ENCODE data around the gene MYDGF. TPM values are rescaled to one million over a fixed set of nuclear protein-coding genes. Genes with fewer than 3 reads are reported as not detected.
"Not testable (repeated sequence)": the region's sequence is repeated elsewhere in the genome, so short reads cannot be mapped to it uniquely, and the experiment has no call there.

The MYDGF gene
- total and polyA plus RNA-seq, 5 donors = 21.7 to 48.2 (median 36.0) TPM

DNA sequence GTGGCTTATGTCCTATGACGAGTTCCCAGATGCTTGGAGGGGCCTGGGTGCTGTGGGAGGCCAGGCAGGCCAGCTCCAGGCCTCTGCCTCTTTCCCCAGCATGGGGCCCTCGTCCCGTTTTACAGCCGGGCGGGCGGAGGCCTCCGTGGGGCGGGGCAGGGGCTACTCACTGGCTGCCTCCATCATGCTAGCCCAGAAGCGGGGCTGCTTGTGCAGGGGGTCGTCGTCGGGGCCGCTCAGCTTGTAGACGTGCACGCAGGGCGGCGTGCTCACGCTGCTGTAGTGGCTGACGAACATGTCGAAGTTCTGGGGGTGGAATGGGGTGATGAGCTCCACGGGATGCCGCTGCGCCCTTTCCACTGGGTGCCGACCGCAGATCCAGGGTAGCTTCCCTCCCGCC is 18.4 kb upstream of the MYDGF start:
- no peak overlapping the region for H3K27ac ChIP-seq (ENCODE audit: low read length)
- intact Hi-C loops (cut with DNase I) = no loop called here
- no peaks in the 10 kb centered on the region for H3K27me3 ChIP-seq (ENCODE audit: control insufficient read depth, insufficient read depth)
- no peaks in the 10 kb centered on the region for H3K4me1 ChIP-seq (ENCODE audit: control insufficient read depth, insufficient read depth, low read length)
- 95% methylated on average over 26 of the region's 26 CpGs for WGBS
- peak in 1 of 3 donors; percentile 37 for DNase-seq
- H3K9me3 ChIP-seq (ENCODE audit: control insufficient read depth, low read length) = no peaks in the 10 kb centered on the region
- no peak overlapping the region for H3K4me3 ChIP-seq (ENCODE audit: low read length)
- no peak for ATAC-seq

DNA sequence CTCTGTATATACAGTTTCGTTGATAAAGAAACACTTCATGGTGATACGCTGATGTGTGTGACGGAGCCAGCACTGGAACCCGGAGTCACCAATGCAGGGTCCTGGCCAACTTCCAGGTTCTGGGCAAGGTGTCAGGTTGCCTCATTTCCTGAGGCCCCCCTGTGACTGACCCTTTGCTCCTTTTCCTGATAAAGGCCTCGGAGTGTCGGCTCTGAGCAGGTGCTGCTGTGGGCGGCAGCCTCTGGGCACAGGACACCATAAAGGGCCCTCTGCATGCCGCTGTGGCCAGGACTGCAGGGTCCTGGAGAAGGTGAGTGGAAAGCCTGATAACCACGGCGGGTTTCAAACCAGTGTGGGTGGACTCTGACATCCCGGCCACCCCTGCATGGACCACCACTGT is 17.3 kb upstream of the MYDGF start:
- H3K4me1 ChIP-seq (ENCODE audit: control insufficient read depth, insufficient read depth, low read length) = no peaks in the 10 kb centered on the region
- no peaks in the 10 kb centered on the region for H3K27me3 ChIP-seq (ENCODE audit: control insufficient read depth, insufficient read depth)
- no peak overlapping the region for H3K27ac ChIP-seq (ENCODE audit: low read length)
- DNase-seq (peak in 1 of 3 donors; percentile 57), ATAC-seq (peak in 1 of 2 donors; percentile 3)
- no peak overlapping the region for H3K4me3 ChIP-seq (ENCODE audit: low read length)
- WGBS = 59% methylated on average over 11 of the region's 11 CpGs
- H3K9me3 ChIP-seq (ENCODE audit: control insufficient read depth, low read length) = no peaks in the 10 kb centered on the region
- intact Hi-C loops (cut with DNase I) = no loop called here

DNA sequence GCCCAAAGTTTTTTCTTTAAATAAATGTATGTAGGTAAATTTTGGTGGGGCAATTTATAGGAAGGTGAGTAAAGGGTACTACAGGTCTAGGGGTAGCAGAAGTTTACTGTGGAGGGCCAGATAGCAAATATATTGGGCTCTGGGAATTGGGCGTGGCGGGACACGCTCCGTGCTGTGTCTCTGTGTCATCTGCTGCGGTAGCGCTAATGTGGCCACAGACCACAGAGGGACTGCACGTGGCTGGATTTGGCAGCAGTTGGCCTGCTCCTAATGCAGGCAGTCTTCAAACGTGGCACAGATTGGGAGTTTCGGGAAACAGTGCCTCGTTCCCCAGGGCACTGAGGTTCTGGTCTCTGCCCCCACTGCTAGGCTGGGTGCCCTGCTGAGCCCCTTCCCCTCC is 16.6 kb upstream of the MYDGF start:
- intact Hi-C loops (cut with DNase I) = no loop called here
- DNase-seq (no peak), ATAC-seq (no peak)
- WGBS = 93% methylated on average over 10 of the region's 10 CpGs
- Histone ChIP-seq H3K4me1 (ENCODE audit: control insufficient read depth, insufficient read depth, low read length) (no peaks in the 10 kb centered on the region), H3K27me3 (ENCODE audit: control insufficient read depth, insufficient read depth) (no peaks in the 10 kb centered on the region), H3K4me3 (ENCODE audit: low read length) (no peak overlapping the region), H3K9me3 (ENCODE audit: control insufficient read depth, low read length) (no peaks in the 10 kb centered on the region), H3K27ac (ENCODE audit: low read length) (no peak overlapping the region)

DNA sequence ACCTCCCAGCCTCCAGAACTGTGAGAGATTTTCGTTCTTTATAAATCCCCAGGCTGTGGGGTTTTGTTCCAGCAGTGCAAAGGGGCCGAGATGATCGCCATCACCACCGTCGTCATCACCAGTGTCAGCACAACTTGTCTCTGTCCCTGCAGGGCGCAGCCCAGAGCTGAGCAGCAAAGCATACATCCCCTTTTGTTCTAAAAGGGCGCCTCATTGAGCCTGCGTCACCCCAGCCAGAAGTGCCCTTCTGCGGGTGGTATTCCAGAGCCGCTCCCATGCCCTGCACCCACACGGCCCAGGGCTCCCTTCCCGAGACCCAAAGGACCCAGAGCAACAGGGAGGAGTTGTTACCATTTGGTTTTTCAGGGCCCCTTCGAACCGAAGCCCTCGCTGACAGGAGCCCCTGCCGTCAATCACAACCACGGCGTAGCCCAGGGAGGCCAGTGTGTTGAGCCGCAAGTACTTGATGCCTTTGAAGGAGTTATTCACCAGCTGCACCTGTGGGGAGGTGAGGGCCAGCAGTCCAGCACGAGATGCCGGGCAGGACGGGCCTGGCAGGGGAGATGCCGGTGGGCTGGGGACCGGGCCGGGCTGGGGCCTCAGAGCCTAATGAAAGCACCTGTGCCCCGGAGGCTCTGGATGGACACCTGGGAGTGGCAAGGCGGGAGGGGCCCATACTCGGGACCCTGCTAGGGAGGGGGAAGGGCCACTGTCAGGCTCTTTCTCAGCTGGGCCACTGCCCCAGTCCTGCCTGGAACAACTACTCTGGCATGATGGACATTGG is 14.4 kb upstream of the MYDGF start:
- H3K27ac ChIP-seq (ENCODE audit: low read length) = no peak overlapping the region
- H3K9me3 ChIP-seq (ENCODE audit: control insufficient read depth, low read length) = no peaks in the 10 kb centered on the region
- WGBS = 91% methylated on average over 28 of the region's 28 CpGs
- peak in 1 of 3 donors; percentile 26 for DNase-seq
- intact Hi-C loops (cut with DNase I) = no loop called here
- no peaks in the 10 kb centered on the region for H3K4me1 ChIP-seq (ENCODE audit: control insufficient read depth, insufficient read depth, low read length)
- no peaks in the 10 kb centered on the region for H3K27me3 ChIP-seq (ENCODE audit: control insufficient read depth, insufficient read depth)
- no peak overlapping the region for H3K4me3 ChIP-seq (ENCODE audit: low read length)
- ATAC-seq = no peak

DNA sequence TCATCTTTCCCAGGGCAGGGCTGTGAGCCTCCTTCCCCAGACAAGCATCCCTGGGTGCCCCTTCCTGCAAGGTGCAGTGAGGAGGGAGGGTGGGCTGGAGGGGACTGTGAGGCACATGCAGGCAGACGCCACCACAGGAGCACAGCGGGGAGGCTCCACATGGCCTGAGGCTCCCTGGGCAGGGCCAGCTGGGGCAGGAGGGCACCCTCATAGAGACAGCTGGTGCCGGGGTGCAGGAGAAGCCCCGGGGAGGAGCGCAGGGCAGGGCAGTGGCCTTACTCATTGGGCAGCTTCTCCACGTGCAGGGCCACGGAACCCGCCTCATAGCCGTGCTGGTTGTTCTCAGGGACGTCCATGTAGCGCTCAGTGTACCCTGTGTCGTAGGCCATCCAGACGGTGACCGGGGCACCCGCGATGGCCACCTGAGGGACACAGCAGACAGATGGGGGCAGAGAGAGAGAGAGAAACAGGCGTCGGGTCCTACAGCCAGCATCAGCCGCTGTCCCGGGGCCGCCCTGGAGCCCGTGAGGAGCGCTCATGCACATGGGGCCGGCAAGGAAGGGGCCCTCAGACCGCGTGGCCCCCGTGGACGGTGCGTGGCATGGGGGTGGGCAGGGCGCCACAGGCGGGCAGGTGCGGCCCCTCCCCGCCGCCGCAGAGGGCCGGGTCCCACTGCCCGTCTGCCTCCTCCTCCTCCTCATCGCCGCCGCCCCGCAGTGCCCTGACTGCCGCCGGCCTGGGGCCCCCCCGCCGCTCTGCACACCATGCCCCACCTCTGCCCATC is 12.5 kb upstream of the MYDGF start:
- intact Hi-C loops (cut with DNase I) = no loop called here
- Histone ChIP-seq H3K4me1 (ENCODE audit: control insufficient read depth, insufficient read depth, low read length) (no peaks in the 10 kb centered on the region), H3K4me3 (ENCODE audit: low read length) (no peak overlapping the region), H3K9me3 (ENCODE audit: control insufficient read depth, low read length) (no peaks in the 10 kb centered on the region), H3K27ac (ENCODE audit: low read length) (no peak overlapping the region), H3K27me3 (ENCODE audit: control insufficient read depth, insufficient read depth) (no peaks in the 10 kb centered on the region)
- ATAC-seq = no peak
- 96% methylated on average over 42 of the region's 45 CpGs for WGBS
- peak in 1 of 3 donors; percentile 43 for DNase-seq

DNA sequence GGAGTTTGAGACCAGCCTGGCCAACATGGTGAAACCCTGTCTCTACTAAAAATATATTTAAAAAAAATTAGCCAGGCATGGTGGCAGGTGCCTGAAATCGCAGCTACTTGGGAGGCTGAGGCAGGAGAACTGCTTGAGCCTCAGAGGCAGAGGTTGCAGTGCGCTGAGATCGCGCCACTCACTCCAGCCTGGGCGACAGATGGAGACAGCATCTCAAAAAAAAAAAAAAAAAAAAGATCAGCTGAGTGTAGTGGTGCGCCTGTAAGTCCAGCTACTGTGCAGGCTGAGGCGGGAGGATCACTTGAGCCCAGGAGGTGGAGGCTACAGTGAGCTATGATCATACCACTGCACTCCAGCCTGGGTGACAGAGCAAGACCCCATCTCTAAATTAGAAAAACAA is 9.9 kb upstream of the MYDGF start:
- H3K27ac ChIP-seq (ENCODE audit: low read length); intact Hi-C loops (cut with DNase I); DNase-seq; H3K27me3 ChIP-seq (ENCODE audit: control insufficient read depth, insufficient read depth); H3K9me3 ChIP-seq (ENCODE audit: control insufficient read depth, low read length); H3K4me1 ChIP-seq (ENCODE audit: control insufficient read depth, insufficient read depth, low read length); ATAC-seq; H3K4me3 ChIP-seq (ENCODE audit: low read length): not testable (repeated sequence)
- WGBS = 98% methylated on average over 7 of the region's 7 CpGs

DNA sequence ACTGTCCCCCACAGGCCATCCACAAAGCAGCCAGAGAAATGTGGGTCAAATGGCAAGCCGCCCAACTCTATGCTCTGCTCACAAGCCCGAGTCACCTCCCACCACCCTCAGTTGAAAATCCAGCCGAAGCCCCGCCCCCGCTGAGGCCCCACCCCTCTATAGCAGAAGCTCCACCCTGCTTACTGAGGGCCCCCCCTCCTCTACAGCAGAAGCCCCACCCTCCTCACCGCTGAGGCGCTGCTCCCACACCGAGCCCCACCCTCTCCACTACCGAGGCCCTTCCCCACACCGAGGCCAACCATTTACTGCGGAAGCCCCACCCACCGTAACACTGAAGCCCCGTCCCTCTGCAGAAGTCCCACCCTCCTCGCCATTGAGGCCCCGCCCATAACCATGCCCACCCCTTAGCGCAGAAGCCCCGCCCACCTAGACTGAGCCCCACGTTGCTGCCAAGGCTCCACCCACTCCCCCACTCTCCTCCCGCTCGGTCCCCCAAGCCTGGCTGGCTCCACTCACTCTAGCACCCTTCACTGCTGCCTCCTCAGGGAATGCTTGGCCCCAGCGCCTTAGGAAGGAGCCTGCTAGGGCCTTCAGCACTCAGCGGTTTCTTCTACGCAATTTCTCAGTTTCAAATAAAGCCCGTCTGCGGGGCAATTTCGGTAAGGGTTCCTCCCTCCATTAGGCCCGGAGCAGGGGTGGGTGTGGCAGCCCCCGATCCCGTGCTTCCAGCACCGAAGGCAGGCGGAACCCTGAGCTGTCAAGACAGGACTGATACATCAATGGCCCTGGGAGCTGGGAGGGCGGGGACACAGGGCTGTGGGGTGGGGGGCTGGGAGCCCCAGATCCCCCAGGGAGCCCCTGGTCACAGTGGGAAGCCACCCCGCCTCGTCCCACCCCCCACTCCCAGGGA is 9.0 kb upstream of the MYDGF start:
- DNase-seq (peak in 2 of 3 donors; percentile 42 to 62), ATAC-seq (peak; percentile 18 to 70)
- no peaks in the 10 kb centered on the region for H3K27me3 ChIP-seq (ENCODE audit: control insufficient read depth, insufficient read depth)
- WGBS = 73% methylated on average over 34 of the region's 34 CpGs
- H3K4me1 ChIP-seq (ENCODE audit: control insufficient read depth, insufficient read depth, low read length) = no peaks in the 10 kb centered on the region
- H3K27ac ChIP-seq (ENCODE audit: low read length) = no peak overlapping the region
- intact Hi-C loops (cut with DNase I) = no loop called here
- H3K9me3 ChIP-seq (ENCODE audit: control insufficient read depth, low read length) = no peaks in the 10 kb centered on the region
- no peak overlapping the region for H3K4me3 ChIP-seq (ENCODE audit: low read length)

DNA sequence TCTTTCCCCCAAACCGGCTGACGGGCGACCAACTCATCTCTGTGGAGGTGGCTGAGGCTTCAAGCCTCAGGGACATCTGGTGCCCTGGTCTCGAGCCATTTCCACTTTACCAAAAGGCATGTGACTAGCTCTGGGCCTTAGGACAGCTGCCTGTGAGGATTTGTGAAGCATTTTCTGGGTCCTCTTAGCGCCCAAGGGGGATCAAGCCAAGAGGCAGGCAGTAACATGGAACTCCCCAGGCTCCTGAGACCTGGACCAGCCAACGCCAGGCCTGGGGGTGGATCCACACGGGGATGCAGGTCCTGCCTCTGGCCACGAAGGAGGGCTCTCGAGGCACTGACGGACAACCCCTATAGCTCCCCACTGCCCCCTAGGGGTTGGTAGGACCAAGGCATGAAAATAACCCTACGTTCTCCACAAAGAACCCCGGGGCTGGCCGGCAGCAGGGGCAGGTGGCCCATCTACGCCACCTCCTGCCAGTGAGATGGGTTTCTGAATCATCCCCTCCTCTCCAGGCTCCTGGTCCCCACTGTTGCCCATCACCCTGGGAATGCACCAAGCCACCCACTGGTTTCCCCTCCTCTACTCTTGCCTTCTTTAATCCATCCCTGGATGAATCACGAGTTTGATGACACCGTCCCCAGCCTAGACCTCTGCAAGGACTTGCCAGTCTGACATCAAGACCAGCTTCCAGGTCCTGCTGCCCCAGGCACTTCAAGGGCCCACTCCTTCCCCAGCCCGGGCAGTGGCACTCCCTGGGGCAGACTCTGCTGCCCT is 7.0 kb upstream of the MYDGF start:
- ATAC-seq = peak; percentile 8 to 35
- intact Hi-C loops (cut with DNase I) = no loop called here

DNA sequence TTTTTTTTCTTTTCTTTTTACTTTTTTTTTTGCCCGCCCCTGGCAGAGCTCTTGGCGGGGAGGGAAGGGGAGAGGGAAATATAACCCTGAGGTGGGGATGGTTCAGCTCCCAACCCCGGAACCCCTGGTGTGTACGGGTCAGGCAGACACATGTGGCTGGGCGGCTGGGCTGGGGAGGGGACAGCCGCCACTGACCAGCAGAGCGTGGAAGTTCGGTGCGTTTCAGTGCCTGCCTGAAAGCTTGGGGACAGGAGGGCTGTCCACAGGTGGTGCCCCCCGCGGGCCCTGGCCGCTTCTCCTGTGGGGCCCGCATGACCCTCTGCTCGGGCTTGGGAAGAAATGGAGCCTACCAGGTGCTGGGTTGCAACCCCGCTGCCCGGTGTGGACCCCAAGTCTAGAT is 5.2 kb upstream of the MYDGF start:
- intact Hi-C loops (cut with DNase I) = no loop called here
- H3K4me3 ChIP-seq (ENCODE audit: low read length) = no peak overlapping the region
- H3K27me3 ChIP-seq (ENCODE audit: control insufficient read depth, insufficient read depth) = no peaks in the 10 kb centered on the region
- ATAC-seq (no peak), DNase-seq (no peak)
- peaks cover 2% of the 10 kb centered on the region for H3K4me1 ChIP-seq (ENCODE audit: control insufficient read depth, insufficient read depth, low read length)
- no peaks in the 10 kb centered on the region for H3K9me3 ChIP-seq (ENCODE audit: control insufficient read depth, low read length)
- no peak overlapping the region for H3K27ac ChIP-seq (ENCODE audit: low read length)
- WGBS = 92% methylated on average over 16 of the region's 16 CpGs

More for the DNA sequence above, 7.0 kb upstream of the MYDGF start:
- Histone ChIP-seq H3K4me1 (ENCODE audit: control insufficient read depth, insufficient read depth, low read length) (no peaks in the 10 kb centered on the region), H3K4me3 (ENCODE audit: low read length) (no peak overlapping the region), H3K27ac (ENCODE audit: low read length) (no peak overlapping the region), H3K27me3 (ENCODE audit: control insufficient read depth, insufficient read depth) (no peaks in the 10 kb centered on the region), H3K9me3 (ENCODE audit: control insufficient read depth, low read length) (no peaks in the 10 kb centered on the region)
- 70% methylated on average over 17 of the region's 17 CpGs for WGBS
- DNase-seq = peak in 1 of 3 donors; percentile 51

DNA sequence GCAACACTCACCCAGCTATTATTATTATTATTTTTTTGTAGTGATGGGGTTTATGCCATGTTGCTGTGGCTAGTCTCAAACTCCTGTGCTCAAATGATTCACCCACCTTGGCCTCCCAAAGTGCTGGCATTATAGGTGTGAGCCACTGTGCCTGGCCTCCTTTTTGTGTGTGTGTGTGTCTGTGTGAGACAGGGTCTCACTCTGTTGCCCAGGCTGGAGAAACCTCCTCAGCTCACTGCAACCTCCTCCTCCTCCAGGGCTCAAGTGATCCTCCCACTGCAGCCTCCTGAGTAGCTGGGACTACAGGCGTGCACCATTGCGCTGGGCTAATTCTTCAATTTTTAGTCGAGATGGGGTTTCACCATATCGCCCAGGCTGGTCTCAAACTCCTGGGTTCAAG is 3.6 kb upstream of the MYDGF start:
- Histone ChIP-seq H3K27ac (ENCODE audit: low read length) (no peak overlapping the region), H3K4me1 (ENCODE audit: control insufficient read depth, insufficient read depth, low read length) (peaks cover 2% of the 10 kb centered on the region), H3K9me3 (ENCODE audit: control insufficient read depth, low read length) (no peaks in the 10 kb centered on the region), H3K27me3 (ENCODE audit: control insufficient read depth, insufficient read depth) (no peaks in the 10 kb centered on the region), H3K4me3 (ENCODE audit: low read length) (no peak overlapping the region)
- intact Hi-C loops (cut with DNase I) = no loop called here
- no peak for ATAC-seq
- WGBS = 90% methylated on average over 4 of the region's 4 CpGs
- DNase-seq = no peak

All from right cardiac atrium (tissue), 5 donors.